Cardiac muscle cell (in vitro differentiated cells and primary cell): ENCODE data around the gene RGPD6. TPM values are rescaled to one million over a fixed set of nuclear protein-coding genes. Genes with fewer than 3 reads are reported as not detected.
"Not testable (repeated sequence)": the region's sequence is repeated elsewhere in the genome, so short reads cannot be mapped to it uniquely, and the experiment has no call there.

Experiments used
- DNase-seq, 2 donors: peaks; one replicate each; pipeline versions ENCODE4 v3.0.0 to v3.0.0-alpha.2; 2010 to 2017; ENCODE audit warnings: low read depth in 1 of 2, low spot score in 1 of 2
- H3K27ac ChIP-seq: fragments of 200-600 bp; sonication (generic); 2 replicates; pipeline ENCODE4 v1.5.1; 2016
- H3K27me3 ChIP-seq: fragments of 200-600 bp; sonication (generic); 2 replicates; pipeline ENCODE4 v1.6.0; 2016; ENCODE audit warnings: control low read depth
- H3K36me3 ChIP-seq: fragments of 200-600 bp; sonication (generic); 2 replicates; pipeline ENCODE4 v1.5.1; 2016; ENCODE audit warnings: control low read depth
- H3K4me1 ChIP-seq: fragments of 200-600 bp; sonication (generic); 2 replicates; pipeline ENCODE4 v1.8.1; 2017; ENCODE audit warnings: low read depth, mild to moderate bottlenecking, mixed run types
- H3K4me3 ChIP-seq: fragments of 200-600 bp; sonication (generic); 2 replicates; pipeline ENCODE4 v1.5.1; 2016; ENCODE audit warnings: mild to moderate bottlenecking
- H3K9me3 ChIP-seq: fragments of 200-600 bp; sonication (generic); 2 replicates; pipeline ENCODE4 v1.5.1; 2017; ENCODE audit warnings: low read depth, mild to moderate bottlenecking, control low read depth
- polyA plus RNA-seq: library from polyadenylated mRNA; unstranded; fragments of >200 nt; fragmentation: Nextera tagmentation; extraction: Ambion mirVana; gene quantifications from 2 replicates; pipeline ENCODE4 v1.2.1, GENCODE V29; 2016
- total RNA-seq: library from RNA; depleted of rRNA; stranded (reverse); fragments of >200 nt; gene quantifications from 2 replicates; pipeline ENCODE4 v1.2.3, GENCODE V29; 2016

RGPD6 gene
- total and polyA plus RNA-seq, 2 experiments from 2014 or later = 28.5 to 59.7 TPM

DNA sequence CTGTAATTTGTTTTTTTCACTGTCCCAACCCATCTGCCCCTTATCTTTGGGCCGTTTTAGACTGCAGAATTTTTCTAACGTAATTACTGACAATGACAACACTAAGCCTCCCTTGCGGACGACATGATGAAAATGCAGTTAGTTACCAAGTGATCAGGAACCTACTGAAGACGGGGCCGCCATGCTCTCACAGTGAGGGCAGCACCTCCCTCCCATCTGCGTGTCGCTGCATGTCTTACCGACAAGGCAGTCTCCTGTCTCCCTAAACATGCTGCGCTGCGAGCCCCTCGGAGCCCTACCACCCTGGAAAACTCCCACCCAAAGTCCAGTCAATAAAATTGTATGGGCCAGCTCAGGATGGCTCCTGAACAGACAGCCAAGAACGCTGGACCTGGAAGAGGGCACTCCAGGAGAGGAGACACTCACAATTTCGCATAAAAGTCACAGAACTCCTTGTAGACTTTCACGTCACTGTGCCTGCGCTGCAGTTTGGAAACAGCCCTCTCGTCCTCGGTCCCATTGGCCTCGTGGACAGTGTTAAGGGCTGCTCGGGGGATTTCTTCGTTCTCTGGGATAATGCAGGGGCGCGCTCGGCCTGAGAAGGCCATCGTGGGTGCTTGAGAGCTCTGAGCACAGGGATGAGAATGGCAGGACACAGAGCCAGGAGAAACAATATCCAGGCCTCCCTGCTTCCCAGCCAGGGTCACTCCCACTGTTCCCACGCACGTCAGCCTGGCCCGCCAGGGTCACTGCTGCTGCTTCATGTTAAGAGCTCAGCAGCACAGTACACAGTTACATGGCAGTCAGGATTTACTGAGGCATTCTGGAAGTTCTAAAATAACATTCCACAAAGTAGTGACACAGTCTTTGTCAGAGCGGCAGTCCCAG, 104.6 kb downstream of the RGPD6 start, which contains the start of gene LIMS4:
Gene LIMS4 (minus strand): TSS at position 646 of the 888 bp plus-strand sequence. CDS start 38 bp downstream, at position 608.
- not testable (repeated sequence) for H3K36me3 ChIP-seq, H3K9me3 ChIP-seq, H3K4me1 ChIP-seq, H3K27ac ChIP-seq, H3K27me3 ChIP-seq, H3K4me3 ChIP-seq, DNase-seq

DNA sequence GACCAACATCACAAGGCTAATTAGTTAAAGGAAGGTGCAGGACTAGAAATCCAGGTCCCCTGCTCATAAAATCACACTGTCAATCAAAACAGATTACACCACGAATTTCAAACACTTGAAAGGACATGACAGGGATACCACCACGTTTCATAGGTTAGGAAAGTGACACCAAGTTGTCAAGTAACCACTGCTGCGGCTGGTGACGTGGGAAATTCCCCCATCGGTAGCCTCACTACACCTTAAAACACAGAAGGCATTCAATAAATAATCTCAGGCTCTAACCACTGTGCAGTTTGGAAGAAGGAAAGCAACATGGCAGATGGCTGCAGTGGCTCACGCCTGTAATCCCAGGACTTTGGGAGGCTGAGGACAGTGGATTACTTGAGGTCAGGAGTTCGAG, 108.1 kb downstream of the RGPD6 start:
- not testable (repeated sequence) for DNase-seq, H3K4me1 ChIP-seq, H3K36me3 ChIP-seq, H3K9me3 ChIP-seq, H3K4me3 ChIP-seq, H3K27ac ChIP-seq, H3K27me3 ChIP-seq

DNA sequence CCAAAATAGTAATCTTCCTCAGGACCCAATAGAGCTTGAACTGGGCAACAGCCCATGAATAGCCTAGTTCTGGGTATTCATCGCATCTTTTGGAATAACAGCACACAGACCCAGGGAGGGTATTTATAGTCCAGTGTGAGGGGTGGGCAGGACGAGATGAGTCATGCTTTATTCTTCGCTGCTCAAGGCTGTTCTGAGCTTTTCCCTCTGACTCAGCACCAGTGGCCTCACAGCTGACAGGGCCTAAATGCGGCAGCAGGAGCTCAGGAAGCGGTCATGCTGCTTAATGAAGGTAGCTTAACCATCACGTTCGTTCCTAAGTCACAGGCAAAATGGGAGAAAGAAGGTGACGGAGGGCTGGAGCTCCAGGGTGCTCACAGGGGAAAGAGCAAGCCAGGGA, 111.7 kb downstream of the RGPD6 start:
- not testable (repeated sequence) for H3K27ac ChIP-seq, H3K36me3 ChIP-seq, H3K4me1 ChIP-seq, H3K4me3 ChIP-seq, DNase-seq, H3K27me3 ChIP-seq, H3K9me3 ChIP-seq

Other genes with a start within 250 kb of the RGPD6 start
- gene LIMS4, start 104.4 kb downstream of the RGPD6 start, total RNA-seq = 2.1 and 2.3 TPM in 2 replicates
- gene LIMS4, start 104.4 kb downstream of the RGPD6 start, polyA plus RNA-seq = 0.31 and 3.1 TPM in 2 replicates
- 17.3 and 64.2 TPM in 2 replicates for gene BUB1, start 100.8 kb upstream of the RGPD6 start, total RNA-seq
- gene BUB1, start 100.8 kb upstream of the RGPD6 start, polyA plus RNA-seq = 17.9 and 95.8 TPM in 2 replicates
- gene ACOXL, start 155.4 kb upstream of the RGPD6 start, total RNA-seq = 1.7 and 2.4 TPM in 2 replicates
- 0.89 and 4.0 TPM in 2 replicates for gene ACOXL, start 155.4 kb upstream of the RGPD6 start, polyA plus RNA-seq